Measurements from ENCODE around the gene INPP4B. TPM values are rescaled to one million over a fixed set of nuclear protein-coding genes. Genes with fewer than 3 reads are reported as not detected.
A peak's percentile ranks its signal among the peaks of the same experiment; 100 is the strongest.

The INPP4B gene
- total RNA-seq, 4 donors from 2014 or later = 29.4 to 51.5 (median 35.3) TPM

- intact Hi-C loops (cut with DNase I; ENCODE audit: low total_unique reads) = no loop called here
- Histone ChIP-seq H3K27ac (no peak overlapping the region), H3K27me3 (no peaks in the 10 kb centered on the region), H3K4me1 (no peaks in the 10 kb centered on the region), H3K36me3 (no peaks in the 10 kb centered on the region), H3K4me3 (no peak overlapping the region), H3K9me3 (no peaks in the 10 kb centered on the region)
- TF ChIP-seq POLR2A (IDR thresholded peaks at IDR 0.05) (no peak), CTCF (IDR thresholded peaks at IDR 0.05) (no peak)
- no peak for DNase-seq
These were observed 703.6 kb downstream of the INPP4B start for GRCh38 chr4:142142366-142143054.

DNA sequence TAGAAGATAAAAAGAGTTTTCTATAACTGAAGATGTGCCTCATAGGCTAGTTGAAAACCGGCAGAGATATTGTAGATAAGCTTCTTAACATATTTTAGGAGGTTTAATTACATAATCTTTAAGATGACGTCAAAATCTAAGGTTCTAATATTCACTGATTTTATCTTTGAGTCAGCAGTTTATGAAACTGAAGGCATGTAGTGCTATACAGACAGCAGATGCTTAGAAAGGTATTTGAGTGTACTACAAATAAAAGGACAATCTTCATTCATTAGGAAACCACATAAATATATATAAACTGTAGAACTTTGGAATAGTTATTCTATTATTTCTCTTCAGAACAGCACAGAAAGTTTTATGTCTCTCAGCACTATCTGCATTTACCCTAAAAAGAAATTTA is 704.9 kb downstream of the INPP4B start:
- H3K27me3 ChIP-seq = no peaks in the 10 kb centered on the region
- no peak for TF ChIP-seq POLR2A (IDR thresholded peaks at IDR 0.05)
- TF ChIP-seq CTCF (IDR thresholded peaks at IDR 0.05) = no peak
- no peaks in the 10 kb centered on the region for H3K36me3 ChIP-seq
- no peak overlapping the region for H3K27ac ChIP-seq
- no peaks in the 10 kb centered on the region for H3K9me3 ChIP-seq
- H3K4me1 ChIP-seq = no peaks in the 10 kb centered on the region
- intact Hi-C loops (cut with DNase I; ENCODE audit: low total_unique reads) = no loop called here
- no peak overlapping the region for H3K4me3 ChIP-seq
- no peak for DNase-seq

DNA sequence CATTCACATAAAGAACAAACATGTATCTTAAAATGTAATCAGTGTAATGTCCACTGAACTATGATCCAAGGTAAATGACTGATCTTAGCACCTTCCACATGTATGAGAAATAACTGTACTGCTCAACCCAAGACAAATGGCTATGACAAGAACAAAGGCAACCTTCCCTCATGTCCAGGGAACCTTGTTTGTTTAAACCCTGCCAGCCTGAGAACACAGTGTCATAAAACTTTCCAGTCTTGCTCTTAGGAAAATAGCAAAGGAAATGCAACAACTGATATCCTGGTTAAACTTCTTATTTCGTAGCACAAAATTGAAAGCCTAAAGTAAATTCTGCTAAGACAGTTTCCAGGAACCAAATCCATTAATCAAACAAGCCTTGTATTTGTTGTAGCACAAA is 715.4 kb downstream of the INPP4B start:
- no peak for DNase-seq
- Histone ChIP-seq H3K36me3 (no peaks in the 10 kb centered on the region), H3K9me3 (no peaks in the 10 kb centered on the region), H3K27me3 (no peaks in the 10 kb centered on the region), H3K4me3 (no peak overlapping the region), H3K27ac (peak overlapping the region in 1 of 2 donors; percentile 71), H3K4me1 (peaks cover 0 to 4% of the 10 kb centered on the region in 2 donors)
- TF ChIP-seq CTCF (IDR thresholded peaks at IDR 0.05) = no peak
- TF ChIP-seq POLR2A (IDR thresholded peaks at IDR 0.05) = no peak
- intact Hi-C loops (cut with DNase I; ENCODE audit: low total_unique reads) = no loop called here

DNA sequence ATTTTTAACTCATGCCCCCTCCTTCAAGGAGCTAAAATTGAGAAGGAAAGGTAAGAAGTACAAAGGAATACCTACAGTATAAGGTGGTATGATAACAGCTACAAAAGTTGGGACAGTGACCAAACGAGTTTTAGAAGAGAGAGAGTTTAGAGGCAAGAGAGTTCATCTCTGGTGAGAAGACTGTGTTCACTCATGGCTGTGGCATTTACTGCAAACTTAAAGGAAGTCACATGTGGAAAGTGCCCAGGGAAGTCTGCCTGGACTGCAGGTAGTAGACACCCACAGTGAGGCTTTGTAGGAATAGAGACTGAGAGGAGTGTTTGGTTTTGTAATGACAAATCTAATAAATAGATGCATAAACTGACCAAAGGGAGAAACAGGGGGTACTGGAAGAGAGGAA is 716.2 kb downstream of the INPP4B start:
- H3K4me3 ChIP-seq = no peak overlapping the region
- peaks cover 0 to 4% of the 10 kb centered on the region in 2 donors for H3K4me1 ChIP-seq
- no peak for DNase-seq
- H3K9me3 ChIP-seq = no peaks in the 10 kb centered on the region
- no peak for TF ChIP-seq CTCF (IDR thresholded peaks at IDR 0.05)
- TF ChIP-seq POLR2A (IDR thresholded peaks at IDR 0.05) = no peak
- peak overlapping the region; percentile 27 to 71 for H3K27ac ChIP-seq
- H3K27me3 ChIP-seq = no peaks in the 10 kb centered on the region
- no peaks in the 10 kb centered on the region for H3K36me3 ChIP-seq
- intact Hi-C loops (cut with DNase I; ENCODE audit: low total_unique reads) = no loop called here

- peak overlapping the region; percentile 27 to 71 for H3K27ac ChIP-seq
- peaks cover 0 to 4% of the 10 kb centered on the region in 2 donors for H3K4me1 ChIP-seq
- no peak for TF ChIP-seq POLR2A (IDR thresholded peaks at IDR 0.05)
- no peak for TF ChIP-seq CTCF (IDR thresholded peaks at IDR 0.05)
- H3K9me3 ChIP-seq = no peaks in the 10 kb centered on the region
- H3K27me3 ChIP-seq = no peaks in the 10 kb centered on the region
- intact Hi-C loops (cut with DNase I; ENCODE audit: low total_unique reads) = no loop called here
- H3K36me3 ChIP-seq = no peaks in the 10 kb centered on the region
- H3K4me3 ChIP-seq = no peak overlapping the region
- no peak for DNase-seq
These were observed 716.6 kb downstream of the INPP4B start for GRCh38 chr4:142129473-142129872.

Data from uterus (tissue), 4 donors.